HG03159 (cell line): ENCODE results near the gene CDON.

Experiments
- ATAC-seq: cut with Tn5 transposase; IDR thresholded peaks from one replicate; pipeline ENCODE4 v1.9.1; 2021; ENCODE audit warnings: mild to moderate bottlenecking, moderate library complexity; ENCODE audit not compliant: unreplicated experiment

The CDON gene

DNA sequence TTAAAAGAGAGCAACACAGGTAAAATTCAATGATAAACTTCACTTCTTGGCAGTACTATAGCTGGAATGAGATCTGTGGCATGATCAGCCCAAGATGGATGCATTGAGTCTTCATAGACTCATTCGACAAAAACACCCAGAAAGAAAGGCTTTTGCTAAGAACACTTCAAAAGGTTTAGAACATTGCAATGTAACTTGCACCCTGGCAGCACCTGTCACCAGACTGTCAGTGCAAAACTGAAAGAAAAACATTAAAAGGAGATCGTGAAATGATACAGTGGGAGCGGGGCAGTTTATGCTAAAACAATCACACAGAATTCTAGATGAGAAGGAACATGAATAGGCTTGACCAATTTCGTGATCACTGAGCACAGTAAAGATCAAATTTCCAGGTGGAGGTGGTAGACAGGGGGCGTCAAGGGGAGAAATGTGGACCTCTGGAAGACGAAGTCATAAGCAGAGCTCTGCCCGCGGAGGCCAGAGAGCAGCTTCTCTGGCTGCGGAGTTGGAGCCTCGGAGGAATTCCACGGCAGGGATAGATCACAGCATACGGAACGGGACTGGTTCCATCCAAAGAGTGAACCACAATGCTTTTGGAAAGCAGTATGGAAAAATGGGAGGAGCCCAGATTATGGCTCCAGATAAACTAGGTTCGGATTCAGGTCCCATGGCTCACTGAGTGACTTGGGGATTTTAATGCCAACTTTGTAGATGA is 104.9 kb downstream of the CDON start:
- ATAC-seq = no peak

DNA sequence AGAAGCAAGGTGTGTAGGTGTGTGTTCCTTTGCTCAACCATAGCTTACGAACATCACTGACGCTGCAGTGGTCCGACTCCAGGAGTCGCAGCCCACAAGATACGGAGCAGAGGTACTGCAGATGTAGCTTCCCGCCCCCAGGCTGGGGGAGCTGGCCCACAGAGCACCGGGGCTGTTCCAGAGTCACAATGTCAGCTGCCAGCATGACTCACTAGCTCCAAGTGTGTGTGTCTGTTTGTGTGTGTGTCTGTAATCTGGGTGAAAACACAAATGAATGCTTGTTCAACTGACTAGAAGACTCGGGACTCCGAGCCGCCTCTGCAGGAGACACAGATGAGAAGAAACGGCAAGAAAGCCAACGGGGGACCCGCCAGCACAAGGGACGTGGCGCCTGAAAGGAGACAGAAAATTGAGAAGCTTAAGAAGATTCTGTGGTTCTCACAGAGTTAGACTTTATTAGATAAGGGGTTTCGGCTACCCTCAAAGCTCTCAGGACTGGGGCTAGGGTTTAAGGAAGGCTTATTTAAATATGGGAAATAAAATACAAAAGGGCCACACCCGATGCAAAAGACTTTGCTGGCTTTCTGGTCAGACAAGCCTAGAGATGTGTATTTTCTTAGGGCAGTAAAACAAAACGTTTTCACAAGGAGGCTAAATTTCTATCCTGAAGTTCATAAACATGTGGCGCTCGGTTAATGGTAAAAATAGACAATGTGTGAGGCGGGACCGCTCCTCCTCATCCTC is 106.1 kb downstream of the CDON start:
- ATAC-seq = no peak

DNA sequence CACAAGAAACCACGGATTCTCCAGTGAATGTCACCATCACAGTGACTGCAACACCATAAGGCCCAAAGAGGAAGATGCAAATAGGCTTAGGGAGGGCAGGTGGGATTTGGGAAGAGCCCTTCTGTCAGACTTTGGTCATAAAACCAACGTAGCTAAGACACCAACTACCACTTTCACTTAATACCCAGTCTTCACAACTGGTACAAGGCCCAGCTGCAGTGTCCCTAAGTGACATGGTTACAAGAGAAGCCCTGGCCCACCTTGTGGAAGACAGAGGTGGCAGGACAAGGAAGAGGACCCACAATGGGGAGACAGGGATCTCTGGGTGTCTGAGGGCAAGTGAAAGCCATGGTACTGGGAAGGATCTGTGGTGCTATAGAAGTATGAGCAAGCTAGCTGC is 106.8 kb downstream of the CDON start:
- ATAC-seq = no peak

DNA sequence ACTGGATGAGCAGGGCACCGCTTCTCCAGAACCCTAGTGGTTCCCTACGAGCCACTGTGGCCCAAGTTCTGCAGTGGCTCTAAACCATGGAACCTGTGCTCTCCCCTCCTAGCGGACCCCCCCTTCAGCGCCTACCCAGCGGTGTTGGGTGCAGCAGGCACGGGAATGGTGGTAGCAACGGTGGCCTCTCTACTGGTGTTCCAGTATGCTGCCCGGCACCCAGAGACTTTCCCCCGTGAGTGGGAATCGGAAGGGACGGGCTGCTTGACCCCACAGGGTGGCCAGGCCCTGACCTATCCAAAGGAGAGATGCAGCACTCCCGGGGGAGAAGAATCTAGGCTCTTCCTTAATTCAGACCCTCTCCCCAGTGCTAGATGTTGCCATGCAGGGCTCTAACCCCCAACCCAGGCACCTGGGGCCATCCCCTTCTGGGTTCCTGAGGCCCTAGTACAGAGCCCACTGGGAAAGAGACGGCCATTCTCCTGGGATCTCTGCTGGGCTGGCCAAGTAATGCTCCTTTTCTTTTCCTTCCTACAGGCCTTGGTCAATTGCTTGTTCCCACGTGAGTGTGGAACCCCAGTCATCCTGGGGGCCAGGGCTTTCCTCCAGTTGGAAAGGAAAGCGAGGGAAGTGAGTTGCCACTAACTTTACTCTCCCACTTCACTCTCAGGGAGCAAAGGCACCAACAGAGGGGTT is 107.6 kb downstream of the CDON start:
- no peak for ATAC-seq

DNA sequence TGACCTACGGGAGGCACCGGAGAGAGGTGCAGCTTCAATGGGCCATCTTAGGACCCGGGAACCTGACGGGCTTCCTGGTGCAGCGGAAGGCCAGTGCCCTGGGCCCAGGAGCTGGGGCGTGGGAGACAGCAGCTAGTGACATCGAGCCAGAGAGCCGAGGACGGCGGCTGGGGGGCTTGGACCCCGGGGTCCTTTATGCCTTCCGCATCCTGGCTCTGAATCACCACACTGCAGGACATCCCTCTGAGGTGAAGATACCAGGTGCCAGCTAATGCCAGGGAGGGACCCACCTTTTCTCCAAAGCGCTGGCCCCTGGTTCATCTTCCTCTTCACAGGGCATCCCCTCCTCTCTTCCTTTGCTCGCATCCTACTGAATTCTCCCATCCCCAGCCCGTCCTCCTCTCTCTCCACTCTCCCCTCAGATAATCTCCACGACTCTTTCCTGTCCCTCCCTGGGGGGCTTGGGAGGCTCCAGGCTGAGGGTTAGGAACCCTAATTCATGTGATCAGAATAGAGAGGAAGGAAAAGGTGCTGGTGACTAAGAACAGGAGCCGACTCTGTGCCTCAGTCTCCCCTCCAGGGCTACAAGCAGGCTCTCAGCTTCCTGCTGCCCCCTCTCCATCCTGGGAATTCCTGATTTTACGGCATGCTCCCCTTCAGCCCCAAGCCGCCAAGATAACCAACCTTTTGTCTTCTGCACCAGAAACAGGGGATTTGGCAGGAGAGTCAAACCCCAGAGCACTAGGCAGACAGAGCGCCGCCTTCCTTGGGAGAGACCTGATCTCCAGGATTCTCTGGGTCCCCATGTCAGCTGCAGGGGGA is 108.3 kb downstream of the CDON start:
- ATAC-seq = no peak

DNA sequence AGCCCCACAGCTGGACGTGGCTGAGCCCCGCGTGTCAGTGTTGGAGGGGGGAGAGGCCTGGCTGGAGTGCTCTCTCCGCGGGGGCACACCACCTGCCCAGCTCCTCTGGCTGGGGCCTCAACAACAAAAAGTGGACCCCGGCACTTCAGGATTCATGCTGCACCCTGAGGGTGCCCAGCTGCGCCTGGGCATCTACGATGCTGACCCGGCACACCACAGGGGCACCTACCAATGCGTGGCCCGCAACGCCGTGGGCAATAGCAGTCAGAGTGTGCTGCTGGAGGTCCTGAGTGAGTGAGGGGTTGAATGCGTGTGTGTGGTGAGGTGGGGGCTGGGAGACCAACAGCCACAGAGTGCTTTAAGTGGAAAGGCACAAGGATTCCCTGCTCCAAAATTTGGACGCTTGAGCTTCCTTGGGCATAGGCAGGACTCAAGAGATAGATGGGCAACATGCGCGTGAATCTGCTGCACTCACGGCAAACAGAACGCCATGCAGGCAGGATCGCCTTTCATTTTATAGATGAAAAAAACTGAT is 109.2 kb downstream of the CDON start:
- ATAC-seq = no peak

DNA sequence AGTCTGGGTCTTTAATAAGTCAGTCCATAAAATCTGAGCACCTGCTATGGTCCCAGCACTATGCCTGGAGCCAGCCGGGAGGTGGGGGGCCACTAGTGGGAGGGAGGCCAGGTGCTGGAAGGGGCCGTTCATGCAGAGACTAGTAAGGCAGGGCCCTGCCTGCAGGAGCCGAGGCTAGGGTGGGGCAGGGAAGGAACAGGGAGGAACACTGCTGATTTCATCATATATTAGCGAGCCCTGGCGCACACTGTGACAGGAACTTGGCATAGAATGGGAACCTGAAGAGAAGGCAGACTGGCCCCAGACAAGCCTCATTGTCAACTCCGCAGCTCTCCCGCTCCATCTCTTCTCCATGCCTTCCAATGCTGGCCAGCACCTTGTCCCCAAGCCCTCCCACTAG is 109.7 kb downstream of the CDON start:
- ATAC-seq = no peak

DNA sequence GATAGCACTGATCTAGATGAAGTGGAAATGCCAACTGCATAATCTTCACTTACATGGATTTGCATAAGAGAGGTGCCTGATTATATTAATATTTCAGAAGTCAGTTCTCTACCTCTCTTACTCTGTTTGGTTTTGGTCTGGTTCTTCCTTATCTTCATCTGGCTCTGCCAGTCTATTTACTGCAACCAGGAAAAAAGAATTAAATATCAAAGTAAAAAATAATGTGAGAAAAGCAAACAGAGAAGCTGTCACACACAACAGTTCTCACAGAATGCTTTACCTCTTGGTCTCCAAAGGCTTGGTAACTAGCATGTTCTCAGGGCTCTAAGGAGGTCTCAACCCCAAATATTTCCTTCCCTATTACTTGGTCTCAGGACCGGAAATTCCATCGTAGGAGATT is 110.1 kb downstream of the CDON start:
- ATAC-seq = no peak

DNA sequence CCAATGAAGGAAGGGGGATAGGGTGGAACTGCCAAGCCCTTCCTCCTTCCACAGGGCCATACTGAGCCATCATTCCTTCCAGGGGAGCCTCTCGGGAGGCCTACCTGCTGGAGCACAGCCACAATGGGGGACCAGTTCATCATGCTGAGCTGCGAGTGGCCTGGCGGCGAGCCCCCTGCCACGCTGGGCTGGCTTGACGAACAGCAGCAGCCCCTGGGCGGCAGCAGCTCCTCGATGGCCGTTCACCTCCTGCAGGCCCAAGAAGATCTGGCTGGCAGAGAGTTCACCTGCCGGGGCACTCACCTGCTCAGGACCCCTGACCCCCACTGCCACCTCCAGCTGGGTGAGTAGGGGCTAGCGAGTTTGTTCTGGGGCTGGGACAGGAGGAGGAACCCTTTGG is 110.9 kb downstream of the CDON start:
- no peak for ATAC-seq

DNA sequence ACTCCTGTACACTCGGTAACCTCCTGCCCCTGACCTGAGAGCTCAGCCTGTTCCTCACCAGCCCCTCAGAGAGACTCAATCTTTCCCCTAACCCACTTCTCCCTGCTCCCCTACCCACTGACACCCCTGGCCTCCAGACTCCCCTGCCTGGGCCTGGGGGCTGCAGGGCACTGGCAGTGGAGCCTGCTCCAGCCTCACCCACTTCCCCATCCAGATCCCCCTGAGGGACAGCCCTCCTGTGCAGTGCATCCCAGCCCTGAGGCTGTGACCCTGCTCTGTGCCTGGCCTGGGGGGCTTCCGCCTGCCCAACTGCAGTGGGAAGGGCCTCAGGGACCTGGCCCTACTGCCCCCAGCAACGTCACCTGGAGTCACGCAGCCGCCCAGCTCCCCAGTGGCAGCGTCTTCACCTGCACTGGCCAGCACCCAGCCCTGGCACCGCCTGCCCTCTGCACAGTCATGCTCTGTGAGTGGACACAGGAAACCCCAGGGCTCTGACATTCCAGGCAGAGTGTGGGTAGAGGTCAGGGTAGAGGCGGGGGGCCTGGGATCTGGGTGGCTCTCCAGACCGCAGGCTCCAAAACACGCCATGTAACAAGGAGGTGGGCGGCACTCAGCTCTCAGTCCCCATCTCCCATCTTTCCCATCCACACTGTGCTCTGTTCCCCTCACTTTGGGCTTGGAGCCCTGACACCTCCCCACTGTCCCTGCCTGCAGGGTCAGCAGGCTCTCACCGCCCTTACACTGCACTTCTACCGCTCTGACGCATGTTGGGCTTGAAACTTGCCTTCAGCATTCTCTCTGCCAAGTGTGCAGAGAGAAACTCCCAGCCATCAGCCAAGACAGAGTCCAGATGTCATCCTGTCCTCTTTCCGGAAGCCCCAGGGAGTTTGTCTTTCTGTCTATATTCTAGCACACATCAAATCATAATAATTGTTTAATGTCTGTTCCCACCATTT is 111.7 kb downstream of the CDON start:
- no peak for ATAC-seq

DNA sequence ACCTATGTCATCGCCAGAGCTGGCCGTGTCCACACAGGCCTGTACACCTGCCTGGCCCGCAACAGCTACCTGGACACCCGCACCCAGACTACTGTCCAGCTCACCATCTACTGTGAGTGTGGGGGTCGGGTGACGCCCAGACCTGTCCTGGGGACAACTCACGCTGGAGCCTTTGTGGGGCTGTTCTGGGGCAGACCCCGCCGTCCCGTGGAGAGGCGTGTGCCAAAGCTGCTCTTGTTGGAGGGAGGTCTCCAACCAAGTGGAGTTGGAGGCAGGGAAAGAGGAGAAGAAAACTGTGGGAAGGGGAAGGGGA is 112.5 kb downstream of the CDON start:
- no peak for ATAC-seq

DNA sequence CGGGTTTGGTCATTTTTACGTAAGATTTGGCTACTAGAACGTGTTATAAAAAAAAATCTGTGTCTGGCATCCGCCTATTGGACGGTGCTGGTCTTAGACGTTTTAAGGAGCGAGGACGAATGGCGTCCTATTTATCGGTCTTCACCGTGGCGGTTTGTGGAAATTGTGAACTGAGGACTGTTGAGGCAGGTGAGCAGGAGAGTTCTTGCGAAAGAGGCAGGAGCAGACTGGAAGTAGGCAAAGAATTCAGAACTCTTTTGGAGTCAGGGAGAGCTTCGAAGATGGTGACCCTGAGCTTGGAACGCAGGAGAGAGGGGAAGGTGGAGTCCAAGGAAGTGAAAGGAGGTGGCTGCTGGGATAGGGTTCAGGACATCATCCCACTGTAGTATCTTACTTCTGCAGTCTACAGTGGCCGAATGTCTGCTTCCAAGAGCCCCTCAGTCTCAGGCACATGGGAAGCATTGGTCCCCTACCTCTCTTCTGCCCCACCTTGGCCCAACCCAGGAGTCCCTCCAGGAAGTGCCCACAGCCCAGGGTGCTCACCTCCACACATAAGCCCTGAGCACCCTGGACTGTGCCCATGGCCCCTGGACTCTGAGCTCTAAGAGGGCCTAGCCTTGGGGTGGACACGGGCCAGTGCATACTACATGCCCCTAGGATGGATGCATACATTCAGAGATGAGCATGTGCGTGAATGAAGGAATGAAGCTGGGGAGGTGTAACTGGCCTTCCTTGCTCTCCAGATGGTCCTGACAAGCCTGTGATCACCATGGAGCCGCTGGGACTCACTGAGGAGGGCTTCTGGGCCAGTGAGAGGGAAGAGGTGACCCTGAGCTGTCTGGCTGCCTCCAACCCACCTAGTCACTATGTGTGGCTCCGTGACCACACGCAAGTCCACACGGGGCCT is 113.1 kb downstream of the CDON start:
- no peak for ATAC-seq

DNA sequence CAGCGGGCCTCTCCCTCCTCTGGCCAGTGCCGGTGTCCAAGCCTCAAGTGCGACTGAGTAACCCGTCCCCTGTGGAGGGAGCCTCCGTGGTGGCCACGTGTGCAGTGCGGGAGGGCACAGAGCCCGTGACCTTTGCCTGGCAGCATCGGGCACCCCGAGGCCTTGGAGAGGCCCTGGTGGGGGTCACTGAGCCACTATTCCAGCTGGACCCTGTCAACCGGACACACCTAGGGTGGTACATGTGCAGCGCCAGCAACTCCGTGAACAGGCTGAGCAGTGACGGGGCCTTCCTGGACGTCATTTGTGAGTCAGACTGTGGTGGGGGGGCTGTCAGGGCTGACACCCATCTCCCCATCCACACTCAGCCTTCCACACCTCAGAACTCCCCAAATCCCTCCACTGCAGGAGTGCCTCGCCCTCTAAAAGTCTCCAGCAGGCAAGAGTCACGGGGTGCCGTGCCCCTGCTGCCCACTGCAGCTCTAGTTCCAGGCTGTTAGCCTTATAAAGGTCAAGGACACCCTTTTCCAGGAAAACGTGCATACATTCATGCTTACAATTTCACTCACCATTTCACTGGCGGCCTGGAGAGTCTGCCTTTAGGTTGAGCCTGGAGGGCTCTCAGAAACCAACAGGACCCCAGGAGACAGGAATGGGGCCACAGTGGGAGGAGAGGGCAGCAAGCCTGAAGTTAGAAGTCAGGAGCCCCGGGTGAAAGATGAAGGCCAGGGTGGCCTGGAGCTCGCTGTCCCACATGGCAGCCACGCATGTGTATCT is 114.2 kb downstream of the CDON start:
- no peak for ATAC-seq

DNA sequence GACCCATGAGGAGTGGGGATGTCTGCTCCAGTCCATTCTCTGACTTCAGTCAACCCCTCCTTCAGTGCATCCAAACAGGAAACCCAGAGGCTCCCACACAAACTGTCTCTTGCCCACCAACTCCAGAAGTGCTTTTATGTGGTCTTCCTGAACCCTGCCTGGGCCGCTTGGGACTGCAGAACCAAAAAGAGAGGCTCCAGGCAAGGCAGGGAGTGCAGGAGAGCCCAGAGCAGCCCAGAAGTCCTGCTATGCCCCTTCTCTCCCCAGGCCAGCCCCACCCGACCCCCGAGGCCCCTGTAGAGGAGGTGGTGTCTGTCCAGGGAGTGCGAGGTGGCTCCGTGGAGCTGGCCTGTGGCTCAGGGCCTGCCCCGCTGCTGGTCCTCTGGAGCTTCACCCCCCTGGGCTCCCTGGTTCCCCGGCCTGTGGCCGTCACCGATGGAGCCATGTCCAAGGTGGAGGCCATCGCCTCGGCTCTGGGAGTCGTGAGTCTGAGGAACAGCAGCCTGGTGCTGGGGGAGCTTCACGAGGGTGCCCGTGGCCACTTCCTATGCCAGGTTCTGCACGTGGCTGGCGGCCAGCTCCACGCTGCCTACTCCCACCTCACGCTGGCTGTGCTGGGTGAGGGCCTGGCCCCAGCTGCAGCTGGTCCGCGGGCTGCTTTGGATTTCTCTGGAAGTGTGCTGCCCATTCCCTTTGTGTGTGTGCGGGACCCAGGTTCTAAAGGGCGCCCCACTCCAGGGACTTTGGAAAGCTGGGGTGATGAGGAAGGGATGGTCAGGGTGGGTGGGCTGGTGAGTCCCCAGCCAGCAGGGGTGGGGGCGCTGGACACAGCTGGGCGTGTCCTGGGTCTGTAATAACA is 115.0 kb downstream of the CDON start:
- ATAC-seq = no peak

DNA sequence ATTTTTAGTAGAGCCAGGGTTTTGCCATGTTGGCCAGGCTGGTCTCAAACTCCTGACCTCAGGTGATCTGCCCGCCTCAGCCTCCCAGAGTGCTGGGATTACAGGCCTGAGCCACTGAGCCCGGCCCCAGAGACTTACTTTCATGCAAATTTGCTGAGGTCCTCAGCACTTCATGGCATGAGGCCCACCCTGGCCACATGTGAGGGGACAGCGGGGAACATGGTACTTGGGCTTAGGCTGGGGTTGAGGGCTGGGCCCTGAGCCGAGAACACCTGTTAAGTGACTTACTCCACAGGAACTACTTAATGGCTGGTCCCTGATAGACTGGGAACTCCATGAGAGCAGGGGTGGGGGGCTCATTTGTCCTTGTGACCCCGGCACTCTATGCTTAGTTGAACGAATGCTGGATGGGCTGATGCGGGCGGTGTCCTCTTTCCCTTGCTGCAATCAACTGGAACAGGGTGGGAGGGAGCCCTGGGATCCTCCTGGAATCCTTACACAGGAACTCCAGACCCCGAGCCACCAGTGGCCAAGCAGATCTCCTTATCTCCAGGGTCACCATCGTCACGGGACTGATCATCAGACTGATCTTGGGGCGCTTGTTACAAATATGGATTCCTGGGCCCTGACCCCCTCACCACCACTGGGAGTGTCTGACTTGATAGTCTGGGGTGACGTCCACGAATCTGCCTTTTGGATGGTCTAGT is 115.8 kb downstream of the CDON start:
- no peak for ATAC-seq

DNA sequence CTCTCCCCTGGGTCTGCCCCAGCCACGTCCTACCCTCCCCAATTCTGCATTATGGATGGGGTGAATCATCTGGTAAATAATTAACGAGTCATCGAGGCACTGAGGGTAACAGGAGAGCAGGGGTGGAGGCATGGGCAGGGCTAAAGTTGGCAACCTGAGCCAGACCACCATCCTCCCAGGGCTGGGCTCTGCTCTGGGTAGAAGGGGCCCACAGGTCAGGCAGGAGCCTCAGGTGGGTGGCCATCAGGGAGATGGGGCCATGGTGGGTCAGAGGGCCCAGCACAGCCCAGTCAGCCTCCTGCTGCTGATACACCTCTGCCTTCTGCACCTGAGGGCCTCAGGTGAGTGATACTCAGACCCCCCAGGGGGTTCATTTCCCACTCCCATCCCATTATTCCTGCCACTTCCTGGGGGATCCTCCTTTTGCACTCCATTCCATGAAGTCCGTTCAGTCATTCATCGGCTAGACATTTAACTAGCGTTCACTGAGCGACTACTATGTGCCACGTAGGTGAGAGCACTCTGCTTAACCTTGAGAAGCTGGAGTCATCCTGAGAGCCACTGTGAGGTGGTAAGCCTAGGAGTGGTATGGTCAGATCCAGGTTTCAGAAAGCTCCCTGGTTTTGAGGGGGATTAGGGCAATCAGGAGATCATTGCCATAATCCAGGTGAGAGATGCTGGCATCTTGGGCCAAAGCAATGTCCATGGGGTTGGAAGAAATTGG is 116.7 kb downstream of the CDON start, which contains the start of gene VSIG10L2:
Gene VSIG10L2, plus strand, starts transcription at position 248 of the 724 bp plus-strand sequence. Its CDS starts 12 bp downstream, at position 260.
- no peak for ATAC-seq
